Measurements from ENCODE around the gene PUS1.

PUS1 gene

GRCh38 chr12:131963381-131963780, 34.3 kb downstream of the PUS1 start:
- TF ChIP-seq CTCF (IDR thresholded peaks at IDR 0.05; ENCODE audit: extremely low read depth, missing control alignments): no peak
- no peak for DNase-seq (ENCODE audit: low spot score)

- no peak for DNase-seq (ENCODE audit: low spot score)
- no peak for TF ChIP-seq CTCF (IDR thresholded peaks at IDR 0.05; ENCODE audit: extremely low read depth, missing control alignments)
Measured at GRCh38 chr12:131965073-131965472, 36.0 kb downstream of the PUS1 start.

GRCh38 chr12:131971226-131971625, 42.1 kb downstream of the PUS1 start:
- DNase-seq (ENCODE audit: low spot score): no peak
- TF ChIP-seq CTCF (IDR thresholded peaks at IDR 0.05; ENCODE audit: extremely low read depth, missing control alignments): no peak

- DNase-seq (ENCODE audit: low spot score): no peak
- no peak for TF ChIP-seq CTCF (IDR thresholded peaks at IDR 0.05; ENCODE audit: extremely low read depth, missing control alignments)
Measured at GRCh38 chr12:131975228-131975627, 46.2 kb downstream of the PUS1 start.

- no peak for TF ChIP-seq CTCF (IDR thresholded peaks at IDR 0.05; ENCODE audit: extremely low read depth, missing control alignments)
- DNase-seq (ENCODE audit: low spot score): no peak
Measured at GRCh38 chr12:131979606-131980005, 50.5 kb downstream of the PUS1 start.

GRCh38 chr12:131980263-131980662, 51.2 kb downstream of the PUS1 start:
- no peak for TF ChIP-seq CTCF (IDR thresholded peaks at IDR 0.05; ENCODE audit: extremely low read depth, missing control alignments)
- no peak for DNase-seq (ENCODE audit: low spot score)

- no peak for TF ChIP-seq CTCF (IDR thresholded peaks at IDR 0.05; ENCODE audit: extremely low read depth, missing control alignments)
- no peak for DNase-seq (ENCODE audit: low spot score)
Measured at GRCh38 chr12:131981388-131981787, 52.3 kb downstream of the PUS1 start.
